Activated CD8-positive, alpha-beta memory T cell treated with anti-CD3 and anti-CD28 coated beads for 24 hours (primary cell): ENCODE results near the gene STPG4.
"Not testable (repeated sequence)": the region's sequence is repeated elsewhere in the genome, so short reads cannot be mapped to it uniquely, and the experiment has no call there.

Source experiments
- DNase-seq: peaks from one replicate; pipeline ENCODE4 v3.0.0-alpha.2; 2020

STPG4 gene

DNA sequence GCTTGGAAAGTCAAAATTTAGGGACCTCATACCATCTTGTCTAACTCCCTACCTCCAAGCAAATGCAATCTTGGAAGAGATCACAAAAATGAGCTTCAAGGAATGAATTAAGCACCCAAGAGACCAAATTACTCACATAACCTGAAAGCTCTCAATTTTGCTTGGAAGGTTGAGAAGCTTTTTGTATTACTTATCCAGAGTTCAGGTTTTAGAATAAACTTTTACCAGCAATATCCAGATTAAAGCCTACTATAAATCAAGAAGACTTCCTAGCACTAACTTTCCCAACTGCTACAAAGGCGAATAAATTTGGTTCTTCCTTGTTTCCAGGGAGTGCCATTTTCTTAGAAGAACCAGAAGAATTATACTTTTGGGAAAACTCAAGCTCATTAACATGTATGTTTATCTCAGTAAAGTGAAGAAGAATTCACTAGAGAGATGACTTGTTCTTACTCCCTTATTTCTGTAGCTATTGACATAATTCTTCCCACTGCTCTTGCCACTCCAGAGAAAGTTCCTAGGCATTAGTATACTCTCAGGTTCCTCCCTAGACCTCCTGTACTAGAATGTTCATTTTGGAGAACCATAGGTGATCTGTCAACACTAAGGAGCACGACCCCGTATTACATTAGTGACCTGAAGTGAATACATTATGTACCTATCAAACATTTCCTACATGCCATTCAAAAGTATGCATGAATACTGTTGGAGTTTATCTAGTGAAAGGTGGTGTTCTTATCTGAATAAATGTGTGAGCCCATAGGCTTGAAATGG is 18.0 kb upstream of the STPG4 start:
- DNase-seq = no peak

DNA sequence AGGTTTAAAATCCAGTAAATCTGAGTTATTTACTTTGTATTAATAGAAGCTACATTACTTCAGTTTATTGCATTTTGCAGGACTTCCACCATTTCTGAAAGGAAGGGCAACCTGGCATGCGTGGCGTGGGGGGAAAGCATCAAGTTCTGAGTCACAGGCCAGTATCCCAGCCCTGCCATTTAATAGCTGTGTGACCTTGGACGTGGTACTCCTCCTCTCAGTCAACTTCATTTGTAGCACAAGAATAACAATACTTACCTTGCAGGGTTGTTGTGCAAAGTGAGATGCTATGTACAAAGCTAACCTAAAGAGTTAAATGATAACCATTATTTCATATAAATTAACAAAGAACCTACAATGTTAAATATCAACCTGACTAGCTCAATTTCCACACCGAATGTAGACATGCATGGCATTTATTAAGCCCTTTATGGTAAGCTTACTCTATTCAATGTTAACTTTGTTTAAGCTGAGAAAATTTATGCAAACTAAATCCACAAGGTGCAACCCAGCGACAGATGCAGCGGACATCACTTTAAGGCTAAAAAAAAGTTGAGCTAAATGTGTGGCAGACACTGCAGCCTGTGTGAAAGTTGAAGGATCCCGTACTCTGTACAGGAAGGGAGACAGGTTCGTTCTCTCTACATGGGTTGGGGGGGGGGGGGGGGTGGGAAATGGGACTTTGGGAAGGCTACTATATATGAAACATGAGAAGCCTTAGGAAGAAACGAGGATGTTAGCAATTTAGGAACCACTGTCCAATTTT is 17.2 kb upstream of the STPG4 start:
- DNase-seq = no peak

DNA sequence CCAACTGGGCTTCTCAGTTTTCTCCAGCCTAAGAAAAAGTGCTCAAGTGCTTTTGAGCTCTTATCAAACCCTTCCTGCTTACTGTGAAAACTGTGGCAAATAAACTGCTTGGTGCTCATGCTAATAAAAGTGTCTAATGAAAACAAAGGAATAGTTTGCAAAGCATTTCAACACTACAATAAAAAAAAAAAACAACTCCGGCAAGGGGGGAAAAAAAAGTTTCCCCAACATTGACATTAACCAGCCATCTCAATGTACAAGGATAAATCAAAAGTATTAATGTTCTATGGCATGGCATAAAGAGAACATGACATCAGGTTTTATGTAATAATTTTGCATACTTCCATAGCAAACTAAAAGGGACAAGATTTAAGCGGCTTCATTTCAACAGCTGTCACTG is 14.7 kb upstream of the STPG4 start:
- DNase-seq = no peak

DNA sequence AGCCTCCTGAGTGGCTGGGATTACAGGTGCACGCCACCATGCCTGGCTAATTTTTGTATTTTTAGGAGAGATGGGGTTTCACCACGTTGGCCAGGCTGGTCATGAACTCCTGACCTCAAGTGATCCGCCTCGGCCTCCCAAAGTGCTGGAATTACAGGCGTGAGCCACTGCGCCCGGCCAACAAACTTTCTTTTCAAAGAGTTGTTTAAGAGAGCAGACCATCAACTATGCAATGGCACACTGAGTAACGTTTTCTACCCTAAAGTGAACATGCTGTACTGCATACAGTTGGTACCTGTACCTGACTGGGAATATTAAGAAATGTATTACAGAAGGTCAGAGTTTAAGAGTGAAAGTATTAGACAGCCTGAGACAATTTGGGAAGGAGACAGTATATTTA is 13.8 kb upstream of the STPG4 start:
- DNase-seq = not testable (repeated sequence)

DNA sequence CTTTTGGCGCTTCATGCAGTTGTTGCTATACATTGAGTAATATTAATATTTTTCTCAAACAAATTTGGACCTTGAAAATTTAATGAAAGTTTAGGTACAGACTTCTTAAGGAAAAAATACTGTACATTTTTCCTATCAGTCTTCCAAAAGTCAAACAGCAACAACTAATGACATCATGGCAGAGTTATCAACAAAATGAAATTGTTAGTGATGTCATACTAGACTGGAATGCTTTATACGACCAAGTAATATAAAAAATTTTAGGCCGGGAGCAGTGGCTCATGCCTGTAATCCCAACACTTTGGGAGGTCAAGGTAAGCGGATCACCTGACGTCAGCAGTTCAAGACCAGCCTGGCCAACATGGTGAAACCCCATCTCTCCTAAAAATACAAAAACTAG is 12.0 kb upstream of the STPG4 start:
- no peak for DNase-seq

DNA sequence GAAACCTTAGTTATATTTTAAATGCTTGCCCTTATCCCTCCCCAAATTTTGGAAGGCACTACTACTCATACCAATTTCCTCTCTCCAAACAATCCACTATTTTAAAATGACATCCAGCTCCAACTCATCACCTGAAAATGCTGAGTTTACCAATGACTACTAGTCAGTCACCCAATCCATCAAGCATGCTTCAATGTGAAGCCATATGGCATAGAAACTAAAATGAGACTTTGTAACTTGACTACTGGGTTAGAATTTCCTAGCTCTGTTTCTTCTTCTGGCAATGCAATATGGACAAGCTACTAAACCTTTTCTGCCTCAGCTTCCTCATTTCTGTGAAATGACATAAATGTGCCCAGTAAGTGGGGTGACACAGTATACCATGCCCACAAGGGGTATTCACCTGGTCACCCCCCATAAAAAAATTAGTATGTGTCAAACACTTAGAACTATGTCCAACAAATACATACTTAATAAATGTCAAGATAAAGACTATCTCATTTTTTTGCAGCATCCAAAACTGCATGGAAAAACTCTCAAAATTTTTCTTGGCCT is 10.0 kb upstream of the STPG4 start:
- no peak for DNase-seq

DNA sequence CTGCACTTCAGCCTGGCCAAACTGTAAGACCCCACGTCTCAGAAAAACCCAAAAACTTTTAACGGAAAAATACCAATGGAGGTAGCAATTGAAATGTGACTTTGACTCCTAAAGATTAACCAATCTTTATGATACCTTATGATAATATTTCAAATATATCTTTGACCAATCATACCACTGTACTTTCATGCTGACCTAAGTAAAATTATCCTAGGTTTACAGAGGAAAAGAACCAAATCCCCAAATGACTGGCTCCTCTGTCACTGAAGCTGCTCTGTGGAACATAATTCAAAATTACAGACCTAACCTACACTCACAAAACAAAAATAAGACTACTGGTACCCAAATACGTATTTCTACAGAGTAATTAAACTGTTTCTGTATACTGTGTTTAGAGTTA is 7.7 kb upstream of the STPG4 start:
- no peak for DNase-seq

DNA sequence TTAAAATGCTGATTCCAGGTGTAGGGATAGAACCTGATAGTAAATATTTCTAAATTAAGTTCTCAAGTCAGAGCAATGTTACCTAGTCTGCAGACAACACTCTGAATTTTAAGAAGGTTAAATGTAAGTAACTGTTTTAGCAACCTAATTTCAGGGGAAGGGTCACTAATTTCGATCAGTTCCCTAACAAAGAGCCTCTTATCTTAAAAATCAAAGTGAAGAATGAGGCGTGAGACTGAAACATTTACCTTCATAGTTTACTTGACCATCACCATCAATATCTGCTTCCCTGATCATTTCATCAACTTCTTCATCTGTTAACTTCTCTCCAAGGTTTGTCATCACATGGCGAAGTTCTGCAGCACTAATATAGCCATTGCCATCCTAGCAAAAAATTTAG is 6.4 kb upstream of the STPG4 start:
- DNase-seq = no peak

DNA sequence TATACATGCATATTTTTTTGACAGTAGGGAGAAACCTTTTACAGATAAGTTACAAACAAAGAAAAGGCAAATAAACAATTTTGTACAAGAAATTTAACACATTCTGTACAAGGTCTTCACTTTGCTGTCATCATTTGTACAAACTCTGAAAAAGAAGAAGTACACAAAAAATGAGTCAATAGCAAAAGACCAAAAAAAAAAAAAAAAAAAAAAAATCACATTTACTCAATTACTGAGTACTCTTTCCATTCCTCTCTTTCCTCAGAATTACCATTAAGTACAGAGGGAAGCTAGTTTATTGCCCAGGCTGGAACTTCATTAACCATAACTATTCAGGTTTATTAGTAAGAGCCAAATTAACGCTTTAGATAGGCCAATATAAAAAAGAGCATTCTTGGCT is 5.6 kb upstream of the STPG4 start:
- DNase-seq = no peak

DNA sequence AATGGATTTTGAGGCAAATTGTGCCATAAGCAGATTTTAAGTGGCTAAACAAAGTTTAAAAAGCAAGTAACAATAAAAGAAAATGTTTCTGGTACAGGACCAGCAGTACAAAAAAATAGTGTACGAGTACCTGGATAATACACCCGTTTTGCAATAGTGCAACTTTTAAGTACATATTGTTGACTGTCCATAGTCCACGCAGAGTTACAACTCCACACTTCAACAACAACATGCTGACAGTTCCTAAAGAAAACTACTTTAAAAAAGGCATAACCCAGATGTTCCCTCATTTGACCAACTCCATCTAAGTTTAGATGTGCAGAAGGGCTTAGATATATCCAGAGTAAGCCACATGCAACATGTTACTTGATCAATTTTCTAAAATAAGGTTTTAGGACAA is 5.1 kb upstream of the STPG4 start:
- no peak for DNase-seq

DNA sequence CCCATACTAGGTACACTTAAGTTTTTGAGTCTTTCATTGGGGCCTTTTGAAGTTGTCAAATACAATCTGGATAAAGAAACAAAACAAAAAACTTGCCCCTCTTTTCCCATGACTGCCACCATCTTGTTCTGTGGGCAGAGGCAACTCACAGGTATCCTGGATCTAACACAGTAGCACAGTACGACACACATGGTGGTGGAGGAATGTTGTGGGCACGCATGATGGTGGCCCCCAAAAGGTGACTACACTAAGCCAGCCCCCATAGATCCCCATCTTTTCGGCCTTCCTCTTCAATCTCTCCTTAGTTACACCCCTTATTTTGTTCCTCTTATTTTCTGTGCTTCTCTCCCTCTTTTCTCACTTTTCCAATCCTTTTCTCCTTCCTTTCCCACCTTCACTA is 4.5 kb upstream of the STPG4 start:
- no peak for DNase-seq

DNA sequence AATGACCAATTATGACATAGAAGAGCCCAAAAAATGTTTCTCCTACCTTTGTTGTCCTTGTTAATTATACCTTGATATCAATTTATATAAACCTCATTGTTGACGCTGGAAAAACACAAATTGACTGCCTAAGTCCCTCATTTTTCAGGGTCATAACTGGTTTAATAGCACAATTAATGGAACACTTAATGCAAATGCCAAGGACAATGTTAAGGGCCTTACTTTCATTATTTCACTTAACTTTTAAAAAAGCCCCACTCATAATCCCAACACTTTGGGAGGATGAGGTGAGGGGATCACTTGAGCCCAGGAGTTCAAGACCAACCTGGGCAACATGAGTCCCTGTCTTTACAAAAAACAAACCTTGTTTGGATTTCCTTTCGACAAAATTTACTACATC is 3.5 kb upstream of the STPG4 start:
- no peak for DNase-seq

DNA sequence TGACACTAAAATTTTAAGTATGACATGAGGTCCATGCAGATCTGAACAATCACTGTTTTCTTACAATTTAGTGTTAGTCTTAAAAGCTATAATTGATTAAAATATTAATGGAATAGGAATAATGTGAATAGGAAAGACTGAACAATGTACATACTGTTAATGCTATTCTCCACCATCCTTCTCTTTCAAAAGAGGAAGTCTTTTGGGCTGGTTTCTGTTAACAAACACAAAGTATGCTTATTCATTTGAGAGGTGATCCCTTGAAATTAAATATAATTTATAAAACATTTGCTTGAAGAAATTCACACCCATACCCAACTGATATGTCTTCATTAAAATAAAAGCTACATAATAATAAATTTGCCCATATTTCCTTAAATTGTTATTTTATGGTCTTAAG is 2.3 kb downstream of the STPG4 start:
- DNase-seq = no peak

DNA sequence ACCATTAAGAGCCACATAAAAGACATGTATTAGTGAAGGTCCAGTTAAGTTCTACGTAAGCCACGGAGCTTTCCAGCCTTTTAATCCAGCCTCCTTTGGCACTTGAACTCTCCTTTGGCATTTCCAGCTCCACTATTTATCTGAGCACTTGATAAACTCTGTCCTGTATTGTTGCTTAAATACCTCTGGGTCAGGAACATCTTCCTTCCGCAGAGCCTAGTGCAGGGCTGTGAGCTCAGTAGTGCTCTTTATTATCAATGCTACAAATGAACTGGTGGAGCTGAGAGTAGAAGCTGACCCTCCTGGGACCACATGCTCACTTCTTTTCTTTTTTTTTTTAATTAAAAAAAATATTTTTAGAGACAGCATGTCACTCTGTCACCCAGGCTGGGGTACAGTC is 4.9 kb downstream of the STPG4 start:
- no peak for DNase-seq

DNA sequence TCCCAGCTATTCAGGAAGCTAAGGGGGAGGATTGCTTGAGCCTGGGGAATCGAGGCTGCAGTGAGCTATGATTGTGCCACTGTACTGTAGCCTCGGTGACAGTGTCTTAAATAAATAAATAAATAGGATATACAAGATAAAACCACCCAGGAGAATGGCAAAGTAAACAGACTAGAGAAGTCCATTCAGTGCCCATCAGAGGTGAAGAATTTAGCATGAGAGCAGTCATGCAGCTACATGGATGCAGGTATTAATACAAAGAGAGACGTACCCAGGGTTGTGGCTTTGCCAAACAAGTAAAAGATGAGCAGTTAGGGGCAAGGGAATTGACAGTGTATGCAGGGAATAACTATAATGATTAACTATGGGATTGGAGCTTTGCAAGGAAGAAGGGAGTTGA is 8.1 kb downstream of the STPG4 start:
- DNase-seq = no peak

DNA sequence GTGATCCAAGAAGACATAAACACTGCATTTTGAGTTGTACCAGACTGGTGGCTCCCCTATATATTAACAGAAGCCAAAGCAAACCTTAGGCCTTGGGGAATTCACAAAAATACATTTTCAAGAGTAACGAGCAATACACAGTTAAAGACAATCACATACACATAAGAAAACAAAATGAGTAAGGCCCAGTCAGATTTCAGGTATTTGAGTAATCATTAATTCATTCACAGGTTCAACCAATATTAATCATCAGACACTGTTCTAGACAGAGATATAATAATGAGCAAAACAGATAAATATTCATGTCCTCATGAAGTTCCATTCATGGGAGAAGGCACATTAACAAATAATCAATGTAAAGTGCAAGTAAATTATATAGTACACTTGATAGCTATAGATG is 9.6 kb downstream of the STPG4 start:
- no peak for DNase-seq

DNA sequence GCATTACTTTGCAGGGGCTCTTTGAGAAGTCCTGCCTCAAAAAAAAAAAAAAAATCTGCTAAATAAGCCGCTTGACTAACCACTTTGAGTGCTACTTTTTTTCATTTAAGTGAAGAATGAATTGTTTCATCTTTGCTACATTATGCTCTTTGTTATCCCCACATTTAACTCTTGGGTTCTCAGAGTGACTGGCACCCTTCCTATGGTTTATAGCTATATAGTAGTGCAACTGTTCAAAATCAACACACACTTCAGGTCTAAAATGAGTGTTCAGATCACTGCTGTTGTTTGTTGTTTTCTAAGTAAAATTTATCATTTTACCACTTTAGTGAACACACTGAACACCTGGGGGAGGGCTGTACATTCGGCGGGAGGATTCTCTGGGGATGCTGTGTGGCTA is 13.6 kb downstream of the STPG4 start:
- DNase-seq = no peak

DNA sequence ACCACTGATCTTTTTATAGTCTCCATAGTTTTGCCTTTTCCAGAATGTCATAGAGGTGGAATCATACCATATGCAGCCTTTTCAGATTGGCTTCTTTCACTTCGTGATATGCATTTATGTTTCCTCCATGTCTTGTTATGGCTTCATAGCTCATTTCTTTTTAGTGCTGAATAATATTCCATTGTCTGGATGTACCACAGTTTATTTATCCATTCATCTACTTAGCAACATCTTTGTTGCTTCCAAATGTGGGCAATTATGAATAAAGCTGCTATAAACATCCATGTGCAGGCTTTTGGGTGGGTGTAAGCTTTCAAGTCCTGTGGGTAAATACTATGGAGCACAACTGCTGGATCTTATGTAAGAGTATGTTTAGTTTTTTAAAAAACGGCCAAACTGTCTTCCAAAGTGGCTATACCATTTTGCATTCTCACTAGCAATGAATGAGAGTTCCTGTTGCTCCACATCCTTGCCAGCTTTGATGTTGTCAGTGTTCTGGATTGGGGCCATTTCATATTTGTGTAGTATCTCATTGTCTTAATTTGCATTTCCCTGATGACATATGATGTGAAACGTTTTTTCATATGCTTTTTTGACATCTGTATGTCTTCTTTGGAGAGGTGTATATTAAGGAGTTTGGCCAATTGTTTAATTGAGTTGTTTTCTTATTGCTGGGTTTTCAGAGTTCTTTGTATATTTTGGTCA is 20.6 kb downstream of the STPG4 start:
- DNase-seq = no peak

DNA sequence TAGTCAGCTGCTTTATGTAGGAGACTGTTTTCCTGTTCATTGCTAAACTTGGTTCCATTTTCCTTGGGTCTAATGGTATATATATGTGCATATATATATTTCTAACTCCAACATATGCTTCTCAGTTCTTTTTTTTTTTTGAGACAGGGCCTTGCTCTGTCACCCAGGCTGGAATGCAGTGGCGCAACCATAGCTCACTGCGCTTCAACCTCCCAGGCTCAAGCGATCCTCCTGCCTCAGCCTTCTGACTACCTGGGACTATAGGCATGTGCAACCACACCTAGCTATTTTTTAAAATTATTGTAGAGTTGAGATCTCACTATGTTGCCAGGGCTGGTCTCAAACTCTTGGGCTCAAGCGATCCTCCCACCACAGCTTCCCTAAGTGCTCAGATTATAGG is 22.1 kb downstream of the STPG4 start:
- no peak for DNase-seq

DNA sequence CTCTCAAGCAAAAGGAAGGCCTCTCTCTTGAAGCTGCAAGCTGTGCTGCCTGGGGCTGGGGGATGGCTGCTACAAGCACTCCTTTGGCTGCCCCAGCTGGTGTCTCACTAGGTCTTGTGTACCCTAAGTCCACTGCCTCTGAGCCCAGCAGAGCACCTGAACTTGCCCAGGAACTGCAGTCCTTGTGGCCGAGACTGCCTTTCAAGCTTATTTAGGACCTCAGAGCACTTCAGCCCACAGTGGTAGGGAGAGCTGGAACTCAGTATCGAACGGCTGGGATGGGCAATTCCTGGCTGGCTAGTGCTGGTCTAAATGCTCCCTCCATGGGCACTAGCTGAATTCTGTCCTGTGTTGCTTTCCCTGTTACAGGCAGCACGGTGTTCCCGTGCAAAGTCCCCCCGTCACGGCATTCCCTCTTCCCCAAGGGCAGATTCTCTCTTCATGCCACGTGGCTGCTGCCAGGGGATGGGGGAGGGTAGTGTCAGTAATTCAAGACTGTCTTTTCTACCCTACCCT is 25.9 kb downstream of the STPG4 start:
- DNase-seq = no peak

DNA sequence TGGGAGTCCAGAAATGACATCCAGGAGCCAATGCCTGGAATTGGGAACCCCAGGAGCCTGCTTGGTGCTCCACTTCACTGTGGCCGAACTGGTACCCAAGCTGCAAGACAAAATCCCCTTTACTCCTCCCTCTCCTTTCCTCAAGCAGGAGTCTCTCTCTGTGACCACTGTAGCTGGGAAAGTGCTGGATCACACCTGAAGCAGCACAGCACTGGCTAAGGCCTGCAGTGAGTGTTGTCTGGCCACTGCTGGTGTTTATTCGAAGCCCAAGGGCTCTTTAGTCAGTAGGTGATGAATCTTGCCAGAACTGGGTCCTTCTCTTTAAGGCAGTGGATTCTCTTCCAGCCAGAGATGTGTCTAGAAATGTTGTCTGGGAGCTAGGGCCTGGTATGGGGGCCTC is 26.4 kb downstream of the STPG4 start:
- DNase-seq = no peak

DNA sequence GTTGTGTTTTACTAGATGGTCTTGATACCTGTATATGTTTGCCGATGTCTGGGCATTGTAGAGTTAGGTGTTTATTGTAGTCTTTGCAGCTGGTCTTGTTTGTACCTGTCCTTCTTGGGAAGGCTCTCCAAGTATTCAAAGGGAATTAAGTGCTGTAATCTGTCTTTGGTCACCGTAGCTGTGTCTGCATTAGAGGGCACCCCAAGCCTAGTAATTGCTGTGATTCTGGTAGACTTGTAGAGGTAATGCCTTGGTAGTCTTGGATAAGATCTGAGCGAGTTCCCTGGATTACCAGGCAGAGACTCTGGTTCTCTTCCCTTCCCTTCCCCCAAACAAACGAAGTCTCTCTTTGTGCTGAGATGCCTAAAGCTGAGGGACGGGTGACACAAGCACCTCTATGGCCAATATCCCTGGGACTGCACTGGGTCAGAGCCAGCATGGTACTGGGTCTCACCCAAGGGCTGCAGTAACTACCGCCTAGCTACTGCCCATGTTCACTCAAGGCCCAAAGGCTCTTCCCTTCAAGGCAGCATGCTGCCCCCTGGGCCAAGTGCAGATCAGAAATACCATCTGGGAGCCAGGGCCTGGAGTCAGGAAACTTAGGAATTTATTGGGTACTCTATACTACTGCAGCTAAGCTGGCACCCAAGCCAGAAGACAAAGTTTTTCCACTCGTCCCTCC is 27.1 kb downstream of the STPG4 start:
- DNase-seq = no peak

DNA sequence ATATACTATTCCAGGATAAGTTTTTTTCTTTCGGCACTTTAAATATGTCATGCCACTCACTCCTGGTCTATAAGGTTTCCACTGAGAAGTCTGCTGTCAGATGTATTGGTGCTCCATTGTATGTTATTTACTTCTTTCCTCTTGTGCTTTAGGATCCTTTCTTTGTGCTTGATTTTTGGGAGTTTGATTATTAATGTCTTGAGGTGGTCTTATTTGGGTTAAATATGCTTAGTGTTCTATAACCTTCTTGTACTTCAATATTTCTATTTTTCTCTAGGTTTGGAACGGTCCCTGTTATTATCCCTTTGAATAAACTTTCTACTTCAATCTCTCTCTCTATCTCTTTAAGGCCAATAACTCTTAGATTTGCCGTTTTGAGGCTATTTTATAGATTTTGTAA is 28.3 kb downstream of the STPG4 start:
- DNase-seq = no peak
